NCI-H226 (cell line): Measurements from ENCODE around the gene LDLRAD4.

Experiments used
- DNase-seq: peaks from one replicate; pipeline ENCODE4 v3.0.0-alpha.2; 2015

Gene LDLRAD4

GRCh38 chr18:13357289-13357688 is 138.7 kb downstream of the LDLRAD4 start:
- no peak for DNase-seq

- no peak for DNase-seq
Observed at GRCh38 chr18:13359210-13359609, 140.7 kb downstream of the LDLRAD4 start.

DNA sequence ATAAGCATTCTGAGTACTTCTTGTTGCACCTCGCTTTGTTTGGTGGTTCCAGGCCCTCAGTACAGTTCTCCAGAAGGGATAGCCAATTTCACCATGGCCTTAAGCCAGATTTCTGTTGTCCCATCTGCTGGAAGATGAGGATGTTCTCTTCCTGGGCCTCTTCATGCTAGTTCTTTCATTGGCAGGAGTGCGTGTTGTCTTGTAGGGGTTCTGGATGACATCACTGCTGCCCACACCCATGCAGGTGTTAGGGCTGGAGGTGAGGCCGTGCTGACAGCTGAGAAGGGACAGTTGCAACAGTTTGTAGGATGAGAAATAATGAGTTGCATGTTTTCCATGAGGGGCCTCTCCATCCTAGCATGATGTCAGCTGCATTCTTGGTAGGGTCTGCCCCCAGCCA is 142.9 kb downstream of the LDLRAD4 start:
- no peak for DNase-seq

DNA sequence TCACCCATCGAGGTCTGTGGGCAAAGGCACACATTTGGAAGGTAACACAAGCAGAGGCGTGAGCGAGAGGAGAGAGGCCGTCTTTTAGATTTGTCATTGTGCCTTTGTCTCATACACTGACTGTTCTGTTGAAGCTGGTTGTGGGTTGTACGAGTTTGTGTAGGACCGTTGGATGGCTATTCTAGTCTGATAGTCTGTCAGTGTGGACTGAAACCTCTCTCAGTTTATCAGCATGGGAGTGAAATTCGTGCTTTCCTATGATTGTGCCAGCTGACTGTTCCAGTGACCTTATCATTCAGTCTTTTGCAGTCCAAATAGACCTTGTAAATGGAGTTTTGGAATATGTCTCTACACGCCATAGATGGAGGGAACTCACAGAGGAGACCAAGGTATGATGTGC is 143.5 kb downstream of the LDLRAD4 start:
- DNase-seq: no peak

- DNase-seq: no peak
Observed at GRCh38 chr18:13362607-13363006, 144.0 kb downstream of the LDLRAD4 start.

GRCh38 chr18:13363359-13363758 is 144.8 kb downstream of the LDLRAD4 start:
- no peak for DNase-seq

- DNase-seq: no peak
Observed at GRCh38 chr18:13364721-13365205, 146.2 kb downstream of the LDLRAD4 start.

- no peak for DNase-seq
Observed at GRCh38 chr18:13366131-13366530, 147.6 kb downstream of the LDLRAD4 start.

GRCh38 chr18:13366541-13366940 is 148.0 kb downstream of the LDLRAD4 start:
- no peak for DNase-seq

- no peak for DNase-seq
Observed at GRCh38 chr18:13366962-13367892, 148.7 kb downstream of the LDLRAD4 start.

GRCh38 chr18:13368080-13368813 is 149.7 kb downstream of the LDLRAD4 start:
- DNase-seq: no peak

- DNase-seq: no peak
Observed at GRCh38 chr18:13369353-13369752, 150.8 kb downstream of the LDLRAD4 start.

GRCh38 chr18:13369756-13370510 is 151.4 kb downstream of the LDLRAD4 start:
- DNase-seq: peak; percentile 74

- DNase-seq: no peak
Observed at GRCh38 chr18:13370995-13371625, 152.6 kb downstream of the LDLRAD4 start.

DNA sequence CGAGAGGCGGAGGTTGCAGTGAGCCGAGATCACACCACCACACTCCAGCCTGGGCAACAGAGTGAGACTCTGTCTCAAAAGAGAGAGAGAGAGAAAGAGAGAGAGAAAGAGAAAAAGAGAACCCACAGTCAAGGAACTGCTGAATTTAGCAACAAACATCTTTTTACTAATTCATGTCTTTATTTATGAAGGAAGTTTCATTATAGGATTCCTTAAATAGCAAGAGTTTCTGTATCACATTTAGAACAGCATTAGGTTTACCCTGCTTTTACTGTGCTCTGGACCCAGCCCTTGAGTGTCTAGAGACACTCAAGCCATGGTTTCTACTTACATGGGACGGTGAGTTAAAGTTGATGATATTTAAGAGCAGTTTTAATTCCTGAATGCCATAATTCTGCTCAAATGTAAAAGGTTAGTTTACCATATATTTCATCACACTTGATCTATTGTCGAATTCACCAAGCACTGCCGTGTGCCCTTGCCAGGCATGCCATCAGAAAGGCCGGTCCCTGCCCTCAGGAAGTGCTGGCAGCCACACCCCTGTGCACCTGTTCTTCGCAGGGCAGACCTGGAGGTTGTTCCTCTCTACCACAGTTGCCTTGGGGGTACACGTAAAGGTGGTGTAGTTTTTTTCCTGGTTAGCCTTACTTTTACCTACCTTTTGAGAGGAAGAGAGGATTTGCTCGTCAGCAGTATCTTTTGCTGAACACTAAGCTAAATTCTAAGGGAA is 153.3 kb downstream of the LDLRAD4 start:
- DNase-seq: no peak

- DNase-seq: no peak
Observed at GRCh38 chr18:13372531-13372951, 154.0 kb downstream of the LDLRAD4 start.

GRCh38 chr18:13374096-13374467 is 155.5 kb downstream of the LDLRAD4 start:
- DNase-seq: no peak

DNA sequence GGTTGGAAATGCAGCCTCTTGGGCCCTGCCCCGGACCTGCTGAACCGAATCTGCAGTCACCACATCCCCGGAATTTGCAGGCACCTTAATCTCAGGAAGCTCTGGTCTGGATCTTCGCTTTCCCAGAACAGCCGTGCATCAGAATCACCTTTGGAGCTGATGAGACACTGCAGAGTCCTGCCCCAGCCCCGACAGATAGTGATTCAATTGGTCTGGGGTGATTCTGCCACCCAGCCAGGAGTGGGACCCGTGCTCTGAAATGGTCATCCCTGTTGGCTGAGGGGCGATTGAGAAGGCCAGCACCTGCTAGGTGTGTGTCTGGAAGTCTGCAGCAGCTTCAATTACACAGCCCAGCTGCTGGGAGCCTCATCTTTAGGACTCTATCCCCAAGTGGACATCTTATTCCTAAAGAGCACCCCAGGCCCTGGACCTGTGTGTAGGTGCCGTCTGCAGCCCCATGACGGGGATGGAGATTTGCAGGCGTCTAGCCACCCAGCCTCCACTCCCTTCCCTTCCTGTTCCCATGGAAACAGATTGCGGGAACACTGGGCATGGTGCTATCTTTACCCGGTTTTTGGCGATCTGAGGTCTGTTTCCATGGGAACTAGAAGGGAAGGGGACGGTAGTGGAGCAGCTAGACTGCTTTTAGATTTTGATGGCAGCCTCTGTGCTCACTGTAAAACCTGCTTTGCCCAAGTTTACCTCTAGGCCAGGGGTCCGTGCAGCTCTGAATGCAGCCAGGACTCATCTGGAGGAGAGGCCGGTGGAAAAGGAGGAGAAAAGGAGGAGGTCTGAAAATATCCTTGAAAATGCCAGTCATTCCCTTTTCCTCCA is 156.1 kb downstream of the LDLRAD4 start:
- DNase-seq: peak; percentile 21

GRCh38 chr18:13375302-13376255 is 157.0 kb downstream of the LDLRAD4 start:
- DNase-seq: peak; percentile 92
